HG03103 (cell line): Measurements from ENCODE around the gene KCTD14.
"Not testable (repeated sequence)": the region's sequence is repeated elsewhere in the genome, so short reads cannot be mapped to it uniquely, and the experiment has no call there.

Experiments used
- ATAC-seq: cut with Tn5 transposase; IDR thresholded peaks from one replicate; pipeline ENCODE4 v1.9.1; 2021; ENCODE audit warnings: low read depth; ENCODE audit not compliant: unreplicated experiment

KCTD14 gene

GRCh38 chr11:78028423-78028822 lies 5.3 kb upstream of the KCTD14 start:
- not testable (repeated sequence) for ATAC-seq

GRCh38 chr11:78027759-78028158 lies 4.7 kb upstream of the KCTD14 start:
- ATAC-seq = no peak

GRCh38 chr11:78025378-78025777 lies 2.3 kb upstream of the KCTD14 start:
- no peak for ATAC-seq

- ATAC-seq = no peak
Observed at GRCh38 chr11:78023426-78023825, 350 bp upstream of the KCTD14 start.

GRCh38 chr11:78021611-78022010 lies 1.5 kb downstream of the KCTD14 start:
- ATAC-seq = no peak

GRCh38 chr11:78020246-78020645 lies 2.8 kb downstream of the KCTD14 start:
- ATAC-seq = no peak

- ATAC-seq = no peak
Observed at GRCh38 chr11:78019808-78020207, 3.3 kb downstream of the KCTD14 start.

GRCh38 chr11:78015878-78016277 lies 7.2 kb downstream of the KCTD14 start:
- ATAC-seq = no peak

GRCh38 chr11:78014937-78015520 lies 8.0 kb downstream of the KCTD14 start:
- ATAC-seq = not testable (repeated sequence)

- no peak for ATAC-seq
Observed at GRCh38 chr11:78011301-78011700, 11.8 kb downstream of the KCTD14 start.

GRCh38 chr11:78010755-78011154 lies 12.3 kb downstream of the KCTD14 start:
- ATAC-seq = no peak

GRCh38 chr11:78010304-78010703 lies 12.8 kb downstream of the KCTD14 start:
- no peak for ATAC-seq

- no peak for ATAC-seq
Observed at GRCh38 chr11:78009062-78009461, 14.0 kb downstream of the KCTD14 start.

GRCh38 chr11:78000193-78000592 lies 22.9 kb downstream of the KCTD14 start:
- no peak for ATAC-seq

GRCh38 chr11:77999446-78000030 lies 23.5 kb downstream of the KCTD14 start:
- ATAC-seq = no peak

GRCh38 chr11:77994434-77995362 lies 28.4 kb downstream of the KCTD14 start, which contains the start of gene INTS4:
TSS of gene INTS4 (minus strand) at chr11:77994668. CDS start at chr11:77994643, 25 bp downstream.
- ATAC-seq = peak; percentile 99

GRCh38 chr11:77993902-77994301 lies 29.2 kb downstream of the KCTD14 start:
- no peak for ATAC-seq

GRCh38 chr11:77990981-77991380 lies 32.1 kb downstream of the KCTD14 start:
- ATAC-seq = no peak

GRCh38 chr11:77986456-77986855 lies 36.6 kb downstream of the KCTD14 start:
- not testable (repeated sequence) for ATAC-seq

- ATAC-seq = no peak
Observed at GRCh38 chr11:77981346-77981947, 41.6 kb downstream of the KCTD14 start.

- ATAC-seq = no peak
Observed at GRCh38 chr11:77968337-77968736, 54.7 kb downstream of the KCTD14 start.
